GM12878 (cell line): ENCODE results near the gene ESRP2. TPM values are rescaled to one million over a fixed set of nuclear protein-coding genes. Genes with fewer than 3 reads are reported as not detected.

Experiments used
- ATAC-seq: fragments of 200-7000 bp; cut with Tn5 transposase; 3 replicates; pipeline ENCODE4 v1.9.1; 2020; ENCODE audit warnings: mild to moderate bottlenecking, moderate library complexity
- BruUV-seq: library from RNA; stranded (reverse); fragments of 400-500 nt; replicated peaks from 2 replicates; lab custom pipeline; 2021; lab: Mats Ljungman, UMichigan
- CTCF ChIA-PET: fragments of 300-600 bp; sonication (Branson Sonifier 250); formaldehyde crosslinking; extraction: SDS; loops from one replicate; lab custom pipeline; 2021; ENCODE audit warnings: inconsistent platforms; lab: Yijun Ruan, JAX
- POLR2A ChIA-PET: fragments of 350-600 bp; formaldehyde crosslinking; extraction: SDS; loops from one replicate; lab custom pipeline; 2021; ENCODE audit warnings: inconsistent platforms; lab: Charles Lee
- RAD21 ChIA-PET: fragments of 300-600 bp; sonication (Branson Sonifier 250); formaldehyde crosslinking; loops from one replicate; lab custom pipeline; 2023; ENCODE audit warnings: antibody characterized with exemption; ENCODE audit not compliant: unreplicated experiment; lab: Charles Lee
- SMC1A ChIA-PET: fragments of 300-600 bp; sonication (Branson Sonifier 250); formaldehyde crosslinking; loops from one replicate; lab custom pipeline; 2023; ENCODE audit not compliant: unreplicated experiment, uncharacterized antibody; lab: Charles Lee
- DNase-seq: peaks from one replicate; pipeline ENCODE4 v3.0.0-alpha.2; 2011; ENCODE audit warnings: low read depth, low spot score
- FAIRE-seq: peaks from 3 replicates; lab custom pipeline; 2011; peaks lifted over from hg19 to GRCh38; lab: Jason Lieb, UNC
- H2AFZ ChIP-seq: 2 replicates; pipeline ENCODE4 v1.6.0; 2011; ENCODE audit warnings: low read depth, low read length, control low read depth; ENCODE audit not compliant: control insufficient read depth
- H3K27ac ChIP-seq: 2 replicates; pipeline ENCODE4 v1.5.1; 2011; ENCODE audit warnings: control low read depth; ENCODE audit not compliant: control insufficient read depth, insufficient read depth
- H3K27me3 ChIP-seq, 2 experiments: replicated peaks in 1 of 2; 2 replicates each; pipeline versions ENCODE4 v1.6.0 to v1.6.1; 2011; ENCODE audit warnings: low read length in 1 of 2; ENCODE audit not compliant: control insufficient read depth in 2 of 2, insufficient read depth in 2 of 2
- H3K36me3 ChIP-seq, 2 experiments: 2 replicates each; pipeline ENCODE4 v1.5.1; 2011; ENCODE audit warnings: low read length in 1 of 2; ENCODE audit not compliant: control insufficient read depth in 2 of 2, insufficient read depth in 2 of 2
- H3K4me1 ChIP-seq: 2 replicates; pipeline ENCODE4 v1.6.1; 2011; ENCODE audit warnings: mild to moderate bottlenecking, low read length, moderate library complexity, mixed read lengths; ENCODE audit not compliant: control insufficient read depth, insufficient read depth
- H3K4me2 ChIP-seq: 2 replicates; pipeline ENCODE4 v1.6.0; 2011; ENCODE audit warnings: control low read depth; ENCODE audit not compliant: control insufficient read depth, insufficient read depth
- H3K4me3 ChIP-seq: fragments of 200-600 bp; sonication (generic); 2 replicates; pipeline ENCODE4 v1.5.1; 2016
- H3K79me2 ChIP-seq: 2 replicates; pipeline ENCODE4 v1.6.0; 2011; ENCODE audit warnings: low read length; ENCODE audit not compliant: control insufficient read depth, insufficient read depth
- H3K9ac ChIP-seq: 2 replicates; pipeline ENCODE4 v1.8.0; 2011; ENCODE audit warnings: low read length, control low read depth, mixed read lengths; ENCODE audit not compliant: control insufficient read depth, insufficient read depth
- H3K9me3 ChIP-seq: replicated peaks from 3 replicates; pipeline ENCODE4 v1.5.1; 2011; ENCODE audit warnings: mild to moderate bottlenecking, low read length; ENCODE audit not compliant: control insufficient read depth, insufficient read depth
- H4K20me1 ChIP-seq: 2 replicates; pipeline ENCODE4 v1.6.0; 2011; ENCODE audit not compliant: control insufficient read depth, insufficient read depth
- BACH1 ChIP-seq: fragments of 450-650 bp; IDR thresholded peaks from 2 replicates; pipeline ENCODE4 v1.6.1; 2017; ENCODE audit warnings: mild to moderate bottlenecking, borderline replicate concordance
- CBX5 ChIP-seq: sonication (generic); IDR thresholded peaks from 2 replicates; pipeline ENCODE4 v1.6.1; 2016; ENCODE audit warnings: low read depth, moderate library complexity, mild to moderate bottlenecking, inconsistent platforms
- FOS ChIP-seq: IDR thresholded peaks from 3 replicates; pipeline ENCODE4 v1.6.1; 2011; ENCODE audit warnings: borderline replicate concordance; ENCODE audit not compliant: insufficient read length; ENCODE audit errors: extremely low read depth
- KLF5 ChIP-seq: fragments of 450-650 bp; IDR thresholded peaks from 2 replicates; pipeline ENCODE4 v1.6.1; 2014; ENCODE audit warnings: mild to moderate bottlenecking; ENCODE audit not compliant: partially characterized antibody
- LARP7 ChIP-seq: fragments of 450-650 bp; IDR thresholded peaks from 2 replicates; pipeline ENCODE4 v1.6.1; 2017; ENCODE audit warnings: mild to moderate bottlenecking
- SIX5 ChIP-seq: IDR thresholded peaks from 2 replicates; pipeline ENCODE4 v1.6.1; 2011; ENCODE audit warnings: mild to moderate bottlenecking, low read depth, low read length, moderate library complexity; ENCODE audit not compliant: severe bottlenecking
- SREBF1 ChIP-seq: IDR thresholded peaks from 2 replicates; pipeline ENCODE4 v1.6.1; 2012; ENCODE audit warnings: mild to moderate bottlenecking, low read length
- SRF ChIP-seq, 2 experiments: IDR thresholded peaks; 2 replicates each; pipeline ENCODE4 v1.6.1; 2011; ENCODE audit warnings: low read depth in 2 of 2, low read length in 2 of 2, mild to moderate bottlenecking in 1 of 2, moderate library complexity in 1 of 2
- TCF12 ChIP-seq: IDR thresholded peaks from 2 replicates; pipeline ENCODE4 v1.6.1; 2011; ENCODE audit warnings: low read depth, mild to moderate bottlenecking, low read length
- ZZZ3 ChIP-seq: IDR thresholded peaks from 2 replicates; pipeline ENCODE4 v1.6.1; 2011; ENCODE audit warnings: low read depth; ENCODE audit not compliant: control insufficient read depth, insufficient read length
- WGBS: methylation state at CpG from one replicate; pipeline ENCODE4 v1.1.6; 2016; ENCODE audit warnings: low lambda C conversion rate; ENCODE audit not compliant: insufficient replicate concordance, insufficient coverage; ENCODE audit errors: missing lambda C conversion rate; 5-methylcytosine and 5-hydroxymethylcytosine counted together
- in situ Hi-C: fragments of 300-500 bp; cut with MboI; formaldehyde crosslinking; loops from 9 replicates; pipeline ENCODE4 v1.14.3; 2018; ENCODE audit warnings: mixed read lengths
- intact Hi-C: fragments of 100-400 bp; cut with micrococcal nuclease; formaldehyde crosslinking; loops from one replicate; pipeline ENCODE4 v1.14.2; 2022; ENCODE audit not compliant: unreplicated experiment
- polyA plus RNA-seq, 11 experiments: library from polyadenylated mRNA; depleted of rRNA in 4 of 11; unstranded in 6 of 11; stranded (reverse) in 5 of 11; fragments of >200 nt; fragmentation: Nextera tagmentation in 4 of 11; fragmentation: Illumina TruSeq in 1 of 11; extraction: Ambion mirVana in 4 of 11; extraction: Trizol in 1 of 11; gene quantifications; 1 replicate in 1 of 11; 2 replicates in 10 of 11; pipeline versions ENCODE4 v1.2.1 to v1.2.3, GENCODE V29; 2011 to 2016; ENCODE audit warnings: inconsistent platforms in 2 of 11, missing spikeins in 2 of 11, low read depth in 1 of 11
- total RNA-seq, 4 experiments: library from RNA; depleted of rRNA in 3 of 4; stranded (reverse); fragments of >200 nt in 3 of 4; fragmentation: Illumina TruSeq in 1 of 4; extraction: Trizol in 1 of 4; gene quantifications; 2 replicates each; pipeline versions ENCODE4 v1.2.1 to v1.2.3, GENCODE V29; 2013 to 2021
- TF ChIP-seq, protein P1 (sequence below): fragments of 450-650 bp; IDR thresholded peaks from 2 replicates; pipeline ENCODE4 v1.6.1; 2017; ENCODE audit warnings: borderline replicate concordance
- TF ChIP-seq, protein P2 (sequence below): fragments of 450-650 bp; formaldehyde crosslinking; IDR thresholded peaks from 2 replicates; pipeline ENCODE4 v1.5.0; 2022; ENCODE audit warnings: mild to moderate bottlenecking, missing genetic modification characterization
- TF ChIP-seq, protein P3 (sequence below): IDR thresholded peaks from 2 replicates; pipeline ENCODE4 v1.6.1; 2011; ENCODE audit warnings: borderline replicate concordance, low read depth, mild to moderate bottlenecking, moderate library complexity, mixed read lengths, low read length; ENCODE audit not compliant: insufficient read depth; ENCODE audit errors: extremely low read length
- TF ChIP-seq, protein P4 (sequence below): fragments of 450-650 bp; IDR thresholded peaks from 2 replicates; pipeline ENCODE4 v1.6.1; 2017; ENCODE audit warnings: mild to moderate bottlenecking, low read depth, inconsistent platforms; ENCODE audit not compliant: poor library complexity, severe bottlenecking

ESRP2 gene
- total and polyA plus RNA-seq, 10 of the 15 experiments (the other 5 are each of a cell fraction or from before 2014, with no cell fraction given), result 0.04 to 0.64 (median 0.08) TPM; not detected in 3

DNA sequence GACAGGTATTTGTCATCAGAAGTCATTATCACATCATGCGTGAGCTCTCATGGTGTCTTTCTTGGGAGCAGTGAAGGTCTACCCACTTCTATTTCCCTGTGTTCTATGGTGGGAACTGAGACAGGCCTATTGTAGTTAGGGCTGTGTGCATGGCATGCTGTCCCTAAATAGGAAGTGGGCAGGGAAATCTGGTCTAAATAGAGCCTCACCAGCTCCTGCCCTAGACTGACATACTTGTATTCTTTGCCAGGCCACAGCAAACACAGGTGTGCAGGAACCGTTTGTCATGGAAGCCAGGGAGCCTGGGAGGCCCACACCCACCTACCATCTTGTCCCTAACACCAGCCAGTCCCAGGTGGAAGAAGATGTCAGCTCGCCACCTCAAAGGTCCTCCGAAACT, 38.5 kb upstream of the ESRP2 start (continued):
- TF ChIP-seq, protein P1, sequence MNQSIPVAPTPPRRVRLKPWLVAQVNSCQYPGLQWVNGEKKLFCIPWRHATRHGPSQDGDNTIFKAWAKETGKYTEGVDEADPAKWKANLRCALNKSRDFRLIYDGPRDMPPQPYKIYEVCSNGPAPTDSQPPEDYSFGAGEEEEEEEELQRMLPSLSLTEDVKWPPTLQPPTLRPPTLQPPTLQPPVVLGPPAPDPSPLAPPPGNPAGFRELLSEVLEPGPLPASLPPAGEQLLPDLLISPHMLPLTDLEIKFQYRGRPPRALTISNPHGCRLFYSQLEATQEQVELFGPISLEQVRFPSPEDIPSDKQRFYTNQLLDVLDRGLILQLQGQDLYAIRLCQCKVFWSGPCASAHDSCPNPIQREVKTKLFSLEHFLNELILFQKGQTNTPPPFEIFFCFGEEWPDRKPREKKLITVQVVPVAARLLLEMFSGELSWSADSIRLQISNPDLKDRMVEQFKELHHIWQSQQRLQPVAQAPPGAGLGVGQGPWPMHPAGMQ, result no peak
- TF ChIP-seq SREBF1 (no peak), FOS (no peak), SRF (IDR thresholded peaks at IDR 0.05; ENCODE audit: low read depth in 2 of 2, low read length in 2 of 2) (no peak), SIX5 (no peak), TCF12 (no peak)

DNA sequence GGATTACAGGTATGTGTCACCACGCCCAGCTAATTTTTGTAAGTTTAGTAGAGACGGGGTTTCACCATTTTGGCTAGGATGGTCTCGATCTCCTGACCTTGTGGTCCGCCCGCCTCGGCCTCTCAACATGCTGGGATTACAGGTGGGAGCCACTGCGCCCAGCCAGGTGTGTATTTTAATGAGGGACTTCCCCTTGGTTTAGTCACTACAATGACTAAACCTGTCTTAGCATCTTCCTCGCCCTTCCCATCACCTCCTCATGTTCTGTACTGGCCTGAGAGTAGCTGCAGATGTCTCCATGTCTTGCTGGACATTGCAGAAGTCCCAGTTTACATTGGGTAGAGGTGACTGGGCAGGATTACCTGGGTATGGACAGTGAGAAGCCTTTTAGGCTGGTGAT, 38.0 kb upstream of the ESRP2 start:
- no TSS peak for BruUV-seq
- in situ Hi-C loops, result no loop called here
- intact Hi-C loops, result no loop called here
- SMC1A ChIA-PET, result interaction anchor here (1.3 to 18.5 kb wide), 4 partner anchors 5 to 16 kb away, joined by 5 to 253 read pairs (median 136); partner anchors contain the start of gene SLC7A6
- no peak overlapping the region for H2AFZ ChIP-seq
- no peaks in the 10 kb centered on the region for H3K9me3 ChIP-seq
- H3K4me1 ChIP-seq, result peaks cover 42% of the 10 kb centered on the region
- FAIRE-seq (no peak), ATAC-seq (no peak), DNase-seq (no peak)
- H3K79me2 ChIP-seq, result peaks cover 55% of the 10 kb centered on the region
- POLR2A ChIA-PET, result interaction anchor here (1.0 to 12.2 kb wide), 4 partner anchors 12 to 27 kb away, joined by 3 to 177 read pairs (median 3); no protein-coding TSS in a partner anchor
- WGBS, result 78% methylated on average over 8 of the region's 8 CpGs
- no peak overlapping the region for H3K4me3 ChIP-seq
- no peaks in the 10 kb centered on the region for H4K20me1 ChIP-seq
- 0 out of 2 replicates have a peak overlapping the region, but pooled peaks have one; percentile 0 for H3K27ac ChIP-seq
- peak overlapping the region; percentile 45; the same call in 1 of the 2 replicates for H3K4me2 ChIP-seq
- H3K9ac ChIP-seq, result no peak overlapping the region
- no peaks in the 10 kb centered on the region for H3K27me3 ChIP-seq
- peaks cover 9 to 18% of the 10 kb centered on the region in 2 experiments; a peak in 3 of 4 replicates for H3K36me3 ChIP-seq
- RAD21 ChIA-PET, result interaction anchor here (1.3 to 4.1 kb wide), 3 partner anchors 11 to 37 kb away, joined by 3 to 32 read pairs (median 10); partner anchors contain the start of genes PRMT7 and SLC7A6OS
- CTCF ChIA-PET, result interaction anchor here (0.7 to 4.4 kb wide), 4 partner anchors 11 to 190 kb away, joined by 4 to 40 read pairs (median 6); partner anchors contain the start of genes PRMT7, SLC7A6 and SLC7A6OS
- TF ChIP-seq, protein P2, sequence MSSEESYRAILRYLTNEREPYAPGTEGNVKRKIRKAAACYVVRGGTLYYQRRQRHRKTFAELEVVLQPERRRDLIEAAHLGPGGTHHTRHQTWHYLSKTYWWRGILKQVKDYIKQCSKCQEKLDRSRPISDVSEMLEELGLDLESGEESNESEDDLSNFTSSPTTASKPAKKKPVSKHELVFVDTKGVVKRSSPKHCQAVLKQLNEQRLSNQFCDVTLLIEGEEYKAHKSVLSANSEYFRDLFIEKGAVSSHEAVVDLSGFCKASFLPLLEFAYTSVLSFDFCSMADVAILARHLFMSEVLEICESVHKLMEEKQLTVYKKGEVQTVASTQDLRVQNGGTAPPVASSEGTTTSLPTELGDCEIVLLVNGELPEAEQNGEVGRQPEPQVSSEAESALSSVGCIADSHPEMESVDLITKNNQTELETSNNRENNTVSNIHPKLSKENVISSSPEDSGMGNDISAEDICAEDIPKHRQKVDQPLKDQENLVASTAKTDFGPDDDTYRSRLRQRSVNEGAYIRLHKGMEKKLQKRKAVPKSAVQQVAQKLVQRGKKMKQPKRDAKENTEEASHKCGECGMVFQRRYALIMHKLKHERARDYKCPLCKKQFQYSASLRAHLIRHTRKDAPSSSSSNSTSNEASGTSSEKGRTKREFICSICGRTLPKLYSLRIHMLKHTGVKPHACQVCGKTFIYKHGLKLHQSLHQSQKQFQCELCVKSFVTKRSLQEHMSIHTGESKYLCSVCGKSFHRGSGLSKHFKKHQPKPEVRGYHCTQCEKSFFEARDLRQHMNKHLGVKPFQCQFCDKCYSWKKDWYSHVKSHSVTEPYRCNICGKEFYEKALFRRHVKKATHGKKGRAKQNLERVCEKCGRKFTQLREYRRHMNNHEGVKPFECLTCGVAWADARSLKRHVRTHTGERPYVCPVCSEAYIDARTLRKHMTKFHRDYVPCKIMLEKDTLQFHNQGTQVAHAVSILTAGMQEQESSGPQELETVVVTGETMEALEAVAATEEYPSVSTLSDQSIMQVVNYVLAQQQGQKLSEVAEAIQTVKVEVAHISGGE (CRISPR knock-in tag), result no peak
- TF ChIP-seq KLF5 (no peak), ZZZ3 (no peak), LARP7 (no peak), CBX5 (no peak), BACH1 (no peak)
- TF ChIP-seq, protein P3, sequence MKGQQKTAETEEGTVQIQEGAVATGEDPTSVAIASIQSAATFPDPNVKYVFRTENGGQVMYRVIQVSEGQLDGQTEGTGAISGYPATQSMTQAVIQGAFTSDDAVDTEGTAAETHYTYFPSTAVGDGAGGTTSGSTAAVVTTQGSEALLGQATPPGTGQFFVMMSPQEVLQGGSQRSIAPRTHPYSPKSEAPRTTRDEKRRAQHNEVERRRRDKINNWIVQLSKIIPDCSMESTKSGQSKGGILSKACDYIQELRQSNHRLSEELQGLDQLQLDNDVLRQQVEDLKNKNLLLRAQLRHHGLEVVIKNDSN, result no peak
- TF ChIP-seq, protein P4, sequence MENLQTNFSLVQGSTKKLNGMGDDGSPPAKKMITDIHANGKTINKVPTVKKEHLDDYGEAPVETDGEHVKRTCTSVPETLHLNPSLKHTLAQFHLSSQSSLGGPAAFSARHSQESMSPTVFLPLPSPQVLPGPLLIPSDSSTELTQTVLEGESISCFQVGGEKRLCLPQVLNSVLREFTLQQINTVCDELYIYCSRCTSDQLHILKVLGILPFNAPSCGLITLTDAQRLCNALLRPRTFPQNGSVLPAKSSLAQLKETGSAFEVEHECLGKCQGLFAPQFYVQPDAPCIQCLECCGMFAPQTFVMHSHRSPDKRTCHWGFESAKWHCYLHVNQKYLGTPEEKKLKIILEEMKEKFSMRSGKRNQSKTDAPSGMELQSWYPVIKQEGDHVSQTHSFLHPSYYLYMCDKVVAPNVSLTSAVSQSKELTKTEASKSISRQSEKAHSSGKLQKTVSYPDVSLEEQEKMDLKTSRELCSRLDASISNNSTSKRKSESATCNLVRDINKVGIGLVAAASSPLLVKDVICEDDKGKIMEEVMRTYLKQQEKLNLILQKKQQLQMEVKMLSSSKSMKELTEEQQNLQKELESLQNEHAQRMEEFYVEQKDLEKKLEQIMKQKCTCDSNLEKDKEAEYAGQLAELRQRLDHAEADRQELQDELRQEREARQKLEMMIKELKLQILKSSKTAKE, result no peak
